DOHH2 (cell line): ENCODE results near the gene COL5A2.

Source experiments
- H3F3A ChIP-seq: fragments of 200-600 bp; sonication (generic), shearing (Covaris generic); 2 replicates; pipeline ENCODE4 v1.6.0; 2016; ENCODE audit warnings: antibody characterized with exemption, mild to moderate bottlenecking; ENCODE audit not compliant: control insufficient read depth, insufficient read depth
- H3K27ac ChIP-seq: fragments of 200-600 bp; sonication (generic); 2 replicates; pipeline ENCODE4 v1.5.1; 2014; ENCODE audit warnings: low read depth, mild to moderate bottlenecking, low read length, moderate library complexity
- H3K27me3 ChIP-seq: fragments of 200-600 bp; sonication (generic); 2 replicates; pipeline ENCODE4 v1.6.1; 2014; ENCODE audit warnings: mild to moderate bottlenecking, low read length, mixed read lengths; ENCODE audit not compliant: control insufficient read depth
- H3K36me3 ChIP-seq: fragments of 200-600 bp; sonication (generic); 2 replicates; pipeline ENCODE4 v1.6.1; 2014; ENCODE audit warnings: mild to moderate bottlenecking, low read length, moderate library complexity, mixed read lengths; ENCODE audit not compliant: control insufficient read depth
- H3K4me1 ChIP-seq: fragments of 200-600 bp; sonication (generic); 2 replicates; pipeline ENCODE4 v1.6.1; 2014; ENCODE audit warnings: mild to moderate bottlenecking, low read length, mixed read lengths; ENCODE audit not compliant: control insufficient read depth
- H3K4me2 ChIP-seq: fragments of 200-600 bp; sonication (generic); 2 replicates; pipeline ENCODE4 v1.6.0; 2014; ENCODE audit warnings: mild to moderate bottlenecking, low read length, moderate library complexity
- H3K4me3 ChIP-seq: fragments of 200-600 bp; sonication (generic); 2 replicates; pipeline ENCODE4 v1.5.1; 2014; ENCODE audit warnings: mild to moderate bottlenecking, low read length, mixed read lengths
- H3K79me2 ChIP-seq: fragments of 200-600 bp; sonication (generic); 2 replicates; pipeline ENCODE4 v1.6.1; 2014; ENCODE audit warnings: mild to moderate bottlenecking, low read length, mixed read lengths; ENCODE audit not compliant: control insufficient read depth
- H3K9me2 ChIP-seq: fragments of 200-600 bp; sonication (generic); replicated peaks from 2 replicates; pipeline ENCODE4 v1.6.1; 2014; ENCODE audit warnings: mild to moderate bottlenecking, low read length, mixed read lengths; ENCODE audit not compliant: control insufficient read depth
- H3K9me3 ChIP-seq: fragments of 200-600 bp; sonication (generic); 2 replicates; pipeline ENCODE4 v1.6.1; 2014; ENCODE audit warnings: antibody characterized with exemption, low read length, mixed read lengths; ENCODE audit not compliant: control insufficient read depth, insufficient read depth
- H4K20me1 ChIP-seq: fragments of 200-600 bp; sonication (generic); 2 replicates; pipeline ENCODE4 v1.6.0; 2014; ENCODE audit warnings: low read depth, mild to moderate bottlenecking, antibody characterized with exemption, low read length, moderate library complexity; ENCODE audit not compliant: control insufficient read depth, insufficient read depth
- EZH2phosphoT487 ChIP-seq: fragments of 200-600 bp; sonication (generic); IDR thresholded peaks from 2 replicates; pipeline ENCODE4 v1.6.1; 2017; ENCODE audit warnings: borderline replicate concordance, mild to moderate bottlenecking, antibody characterized with exemption, low read length, moderate library complexity, mixed read lengths
- TF ChIP-seq, protein P1 (sequence below): fragments of 200-600 bp; sonication (generic); IDR thresholded peaks from one replicate; pipeline ENCODE4 v1.5.1; 2014; ENCODE audit warnings: antibody characterized with exemption, mild to moderate bottlenecking, low read depth, low read length; ENCODE audit not compliant: poor library complexity, severe bottlenecking

COL5A2 gene

DNA sequence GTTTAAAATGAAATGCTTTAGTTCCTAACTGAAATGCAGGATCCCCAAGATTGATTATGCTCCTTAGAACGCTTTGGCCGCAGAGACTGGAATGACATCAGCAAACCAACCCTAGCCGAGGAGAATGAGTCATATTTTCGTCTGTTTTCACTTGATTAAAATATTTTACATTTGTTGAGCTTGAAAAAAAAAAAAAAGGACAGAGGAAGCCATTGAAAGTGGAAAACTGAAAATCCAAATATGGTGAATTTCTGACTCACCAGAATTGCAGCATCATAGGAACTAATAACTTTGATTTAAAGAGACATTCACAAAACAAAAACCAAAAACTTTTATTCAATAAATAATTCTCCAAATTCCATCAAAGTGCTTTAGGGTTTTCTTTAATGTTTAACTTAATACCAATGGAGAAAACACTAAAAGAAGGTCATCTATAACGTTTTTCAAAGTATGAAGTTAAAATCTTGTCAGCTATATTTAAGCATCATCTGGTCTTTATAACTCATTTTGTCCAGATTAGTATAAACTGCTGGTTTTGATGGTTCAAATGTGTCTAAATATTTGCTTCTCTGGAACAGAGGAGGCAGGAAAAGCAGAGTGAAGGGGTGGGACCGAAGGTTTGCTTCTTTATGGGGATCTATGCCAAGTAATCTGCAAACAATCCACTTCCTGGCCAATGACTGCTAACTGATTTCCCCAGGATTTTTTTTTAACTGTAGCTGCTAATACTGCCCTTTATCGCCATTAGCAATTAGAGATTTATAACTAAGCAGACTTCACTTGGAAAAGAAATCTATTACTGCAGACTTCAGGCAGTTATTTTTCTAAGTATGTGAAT, 30.9 kb upstream of the COL5A2 start:
- no peaks in the 10 kb centered on the region for H3F3A ChIP-seq
- no peaks in the 10 kb centered on the region for H3K27me3 ChIP-seq
- H3K4me3 ChIP-seq = no peak overlapping the region
- H3K27ac ChIP-seq = no peak overlapping the region
- no peaks in the 10 kb centered on the region for H3K79me2 ChIP-seq
- H3K9me2 ChIP-seq = no peaks in the 10 kb centered on the region
- no peaks in the 10 kb centered on the region for H3K9me3 ChIP-seq
- H4K20me1 ChIP-seq = no peaks in the 10 kb centered on the region
- H3K4me2 ChIP-seq = no peak overlapping the region
- TF ChIP-seq, protein P1, sequence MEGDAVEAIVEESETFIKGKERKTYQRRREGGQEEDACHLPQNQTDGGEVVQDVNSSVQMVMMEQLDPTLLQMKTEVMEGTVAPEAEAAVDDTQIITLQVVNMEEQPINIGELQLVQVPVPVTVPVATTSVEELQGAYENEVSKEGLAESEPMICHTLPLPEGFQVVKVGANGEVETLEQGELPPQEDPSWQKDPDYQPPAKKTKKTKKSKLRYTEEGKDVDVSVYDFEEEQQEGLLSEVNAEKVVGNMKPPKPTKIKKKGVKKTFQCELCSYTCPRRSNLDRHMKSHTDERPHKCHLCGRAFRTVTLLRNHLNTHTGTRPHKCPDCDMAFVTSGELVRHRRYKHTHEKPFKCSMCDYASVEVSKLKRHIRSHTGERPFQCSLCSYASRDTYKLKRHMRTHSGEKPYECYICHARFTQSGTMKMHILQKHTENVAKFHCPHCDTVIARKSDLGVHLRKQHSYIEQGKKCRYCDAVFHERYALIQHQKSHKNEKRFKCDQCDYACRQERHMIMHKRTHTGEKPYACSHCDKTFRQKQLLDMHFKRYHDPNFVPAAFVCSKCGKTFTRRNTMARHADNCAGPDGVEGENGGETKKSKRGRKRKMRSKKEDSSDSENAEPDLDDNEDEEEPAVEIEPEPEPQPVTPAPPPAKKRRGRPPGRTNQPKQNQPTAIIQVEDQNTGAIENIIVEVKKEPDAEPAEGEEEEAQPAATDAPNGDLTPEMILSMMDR = no peak
- TF ChIP-seq EZH2phosphoT487 = no peak
- no peaks in the 10 kb centered on the region for H3K36me3 ChIP-seq
- H3K4me1 ChIP-seq = no peaks in the 10 kb centered on the region

- Histone ChIP-seq H3K36me3 (no peaks in the 10 kb centered on the region), H3K4me1 (no peaks in the 10 kb centered on the region), H3K27ac (no peak overlapping the region), H3K27me3 (no peaks in the 10 kb centered on the region), H4K20me1 (no peaks in the 10 kb centered on the region), H3K79me2 (no peaks in the 10 kb centered on the region), H3F3A (no peaks in the 10 kb centered on the region), H3K9me3 (no peaks in the 10 kb centered on the region), H3K9me2 (no peaks in the 10 kb centered on the region), H3K4me3 (no peak overlapping the region), H3K4me2 (no peak overlapping the region)
- TF ChIP-seq, protein P1 = no peak
- no peak for TF ChIP-seq EZH2phosphoT487
Measured at GRCh38 chr2:189208254-189208653, 28.7 kb upstream of the COL5A2 start.

- Histone ChIP-seq H3K27ac (no peak overlapping the region), H3K4me2 (no peak overlapping the region), H3K9me3 (no peaks in the 10 kb centered on the region), H4K20me1 (no peaks in the 10 kb centered on the region), H3K79me2 (no peaks in the 10 kb centered on the region), H3K4me3 (no peak overlapping the region), H3K36me3 (no peaks in the 10 kb centered on the region), H3F3A (no peaks in the 10 kb centered on the region), H3K4me1 (no peaks in the 10 kb centered on the region), H3K27me3 (no peaks in the 10 kb centered on the region), H3K9me2 (no peaks in the 10 kb centered on the region)
- TF ChIP-seq, protein P1 = no peak
- TF ChIP-seq EZH2phosphoT487 = no peak
Measured at GRCh38 chr2:189204322-189204941, 24.9 kb upstream of the COL5A2 start.
